Measurements from ENCODE around the gene LAMA5.

GRCh38 chr20:62334881-62335280 lies 32.2 kb downstream of the LAMA5 start:
- TF ChIP-seq CTCF (conservative IDR thresholded peaks at IDR 0.05 in 1 of 2, IDR thresholded peaks at IDR 0.05 in 1 of 2; ENCODE audit: extremely low read depth in 1 of 2, insufficient read depth in 1 of 2, low read depth in 1 of 2, low read length in 2 of 2) (no peak), EZH2 (IDR thresholded peaks at IDR 0.05; ENCODE audit: borderline replicate concordance, low read length) (no peak)

Measured in mammary epithelial cell (primary cell).